H9 (cell line): ENCODE results near the gene AQP5. TPM values are rescaled to one million over a fixed set of nuclear protein-coding genes. Genes with fewer than 3 reads are reported as not detected.

Experiments
- DNase-seq: peaks from one replicate; pipeline ENCODE4 v3.0.0-alpha.2; 2017
- H2AFZ ChIP-seq: one replicate; pipeline ENCODE4 v1.6.1; 2013; ENCODE audit warnings: mild to moderate bottlenecking, low read length, control low read depth, moderate library complexity
- H2AK5ac ChIP-seq: 2 replicates; pipeline ENCODE4 v1.6.1; 2013; ENCODE audit warnings: low read length, control low read depth, mixed read lengths; ENCODE audit not compliant: insufficient read length
- H2BK120ac ChIP-seq: one replicate; pipeline ENCODE4 v1.6.1; 2013; ENCODE audit warnings: low read depth, mild to moderate bottlenecking, low read length, control low read depth, inconsistent platforms; ENCODE audit not compliant: poor library complexity, severe bottlenecking
- H2BK12ac ChIP-seq: 2 replicates; pipeline ENCODE4 v1.6.1; 2013; ENCODE audit warnings: low read length, control low read depth, mixed read lengths, low read depth; ENCODE audit not compliant: insufficient read length
- H2BK15ac ChIP-seq: 2 replicates; pipeline ENCODE4 v1.6.1; 2013; ENCODE audit warnings: low read depth, low read length, control low read depth
- H2BK20ac ChIP-seq: one replicate; pipeline ENCODE4 v1.6.1; 2013; ENCODE audit warnings: low read depth, mild to moderate bottlenecking, low read length, control low read depth, inconsistent platforms; ENCODE audit not compliant: poor library complexity, severe bottlenecking
- H2BK5ac ChIP-seq: 2 replicates; pipeline ENCODE4 v1.6.1; 2013; ENCODE audit warnings: low read length, control low read depth, mixed read lengths; ENCODE audit not compliant: insufficient read length
- H3K14ac ChIP-seq: 2 replicates; pipeline ENCODE4 v1.6.1; 2013; ENCODE audit warnings: low read length, control low read depth; ENCODE audit not compliant: insufficient read depth
- H3K18ac ChIP-seq: 2 replicates; pipeline ENCODE4 v1.6.1; 2013; ENCODE audit warnings: low read depth, mild to moderate bottlenecking, mixed read lengths, low read length, control low read depth; ENCODE audit not compliant: insufficient read length
- H3K23ac ChIP-seq: 2 replicates; pipeline ENCODE4 v1.6.1; 2013; ENCODE audit warnings: low read length, control low read depth, mixed read lengths, low read depth; ENCODE audit not compliant: insufficient read length
- H3K23me2 ChIP-seq: 2 replicates; pipeline ENCODE4 v1.6.1; 2013; ENCODE audit warnings: low read depth, mild to moderate bottlenecking, mixed read lengths, low read length, control low read depth; ENCODE audit not compliant: insufficient read length, poor library complexity, severe bottlenecking
- H3K27ac ChIP-seq: 2 replicates; pipeline ENCODE4 v1.5.1; 2013; ENCODE audit warnings: low read length, control low read depth, mixed read lengths, low read depth; ENCODE audit not compliant: insufficient read length
- H3K27me3 ChIP-seq: 2 replicates; pipeline ENCODE4 v1.6.1; 2013; ENCODE audit warnings: low read length, control low read depth, inconsistent platforms; ENCODE audit not compliant: insufficient read depth
- H3K4ac ChIP-seq: 2 replicates; pipeline ENCODE4 v1.6.1; 2013; ENCODE audit warnings: low read depth, mild to moderate bottlenecking, control low read depth, inconsistent platforms, low read length, moderate library complexity
- H3K4me1 ChIP-seq: 2 replicates; pipeline ENCODE4 v1.6.1; 2013; ENCODE audit warnings: low read length, control low read depth, inconsistent platforms; ENCODE audit not compliant: insufficient read depth
- H3K4me2 ChIP-seq: 2 replicates; pipeline ENCODE4 v1.6.1; 2013; ENCODE audit warnings: low read length, control low read depth, mixed read lengths; ENCODE audit not compliant: insufficient read length, insufficient read depth
- H3K56ac ChIP-seq: 2 replicates; pipeline ENCODE4 v1.6.1; 2013; ENCODE audit warnings: low read depth, mild to moderate bottlenecking, mixed read lengths, low read length, control low read depth; ENCODE audit not compliant: insufficient read length
- H3K79me1 ChIP-seq: 2 replicates; pipeline ENCODE4 v1.6.1; 2013; ENCODE audit warnings: low read depth, mild to moderate bottlenecking, moderate library complexity, low read length, control low read depth, inconsistent platforms; ENCODE audit not compliant: insufficient read depth, poor library complexity, severe bottlenecking
- H3K79me2 ChIP-seq: 2 replicates; pipeline ENCODE4 v1.6.1; 2013; ENCODE audit warnings: low read length, control low read depth, inconsistent platforms; ENCODE audit not compliant: insufficient read depth
- H3K9ac ChIP-seq: 2 replicates; pipeline ENCODE4 v1.6.1; 2013; ENCODE audit warnings: low read length, control low read depth, mixed read lengths; ENCODE audit not compliant: insufficient read length; ENCODE audit errors: extremely low read depth
- H3K9me3 ChIP-seq: one replicate; pipeline ENCODE4 v1.6.1; 2013; ENCODE audit warnings: low read depth, low read length, inconsistent platforms; ENCODE audit not compliant: control insufficient read depth
- H3T11ph ChIP-seq: one replicate; pipeline ENCODE4 v1.6.1; 2013; ENCODE audit warnings: mild to moderate bottlenecking, low read length, control low read depth, inconsistent platforms
- H4K20me1 ChIP-seq: one replicate; pipeline ENCODE4 v1.6.1; 2013; ENCODE audit not compliant: control insufficient read depth, insufficient read length, insufficient read depth
- H4K5ac ChIP-seq: 2 replicates; pipeline ENCODE4 v1.6.1; 2013; ENCODE audit warnings: low read depth, mild to moderate bottlenecking, mixed read lengths, low read length, control low read depth; ENCODE audit not compliant: insufficient read length
- H4K8ac ChIP-seq: replicated peaks from 2 replicates; pipeline ENCODE4 v1.6.1; 2013; ENCODE audit warnings: low read length, control low read depth, mixed read lengths, low read depth; ENCODE audit not compliant: insufficient read length
- H4K91ac ChIP-seq: 2 replicates; pipeline ENCODE4 v1.6.1; 2013; ENCODE audit warnings: low read depth, mild to moderate bottlenecking, moderate library complexity, mixed read lengths, low read length, control low read depth; ENCODE audit not compliant: insufficient read length
- H3K27ac Mint-ChIP-seq, 3 experiments: 2 replicates in 2 of 3; 3 replicates in 1 of 3; pipeline ENCODE4 v1.8.0; 2020 to 2021; ENCODE audit warnings: mixed read lengths in 3 of 3, mild to moderate bottlenecking in 1 of 3, moderate library complexity in 1 of 3
- H3K27me3 Mint-ChIP-seq: 2 replicates; pipeline ENCODE4 v1.8.0; 2021; ENCODE audit warnings: low read depth, mild to moderate bottlenecking, moderate library complexity, mixed read lengths
- H3K36me3 Mint-ChIP-seq, 3 experiments: 2 replicates in 2 of 3; 3 replicates in 1 of 3; pipeline ENCODE4 v1.8.0; 2020 to 2021; ENCODE audit warnings: low read depth in 3 of 3, mixed read lengths in 3 of 3; ENCODE audit not compliant: insufficient read depth in 1 of 3
- H3K4me1 Mint-ChIP-seq, 2 experiments: 2 replicates each; pipeline ENCODE4 v1.8.0; 2020; ENCODE audit warnings: mixed read lengths in 2 of 2
- H3K4me3 Mint-ChIP-seq, 2 experiments: 2 replicates in 1 of 2; 3 replicates in 1 of 2; pipeline ENCODE4 v1.8.0; 2020 to 2021; ENCODE audit warnings: mild to moderate bottlenecking in 2 of 2, mixed read lengths in 2 of 2, moderate library complexity in 1 of 2
- H3K9me3 Mint-ChIP-seq, 2 experiments: 2 replicates in 1 of 2; 3 replicates in 1 of 2; pipeline ENCODE4 v1.8.0; 2020; ENCODE audit warnings: mild to moderate bottlenecking in 2 of 2, mixed read lengths in 2 of 2, moderate library complexity in 1 of 2
- CTCF ChIP-seq: fragments of 200-600 bp; sonication (generic); conservative IDR thresholded peaks from 3 replicates; pipeline ENCODE4 v1.8.0; 2021; ENCODE audit warnings: antibody characterized with exemption, mild to moderate bottlenecking
- WGBS: extraction: QIAGEN DNeasy Blood & Tissue Kit; methylation state at CpG from one replicate; pipeline ENCODE4 v1.1.7; 2013; ENCODE audit warnings: missing lambda C conversion rate, low lambda C conversion rate, mixed read lengths; ENCODE audit not compliant: insufficient read length; ENCODE audit errors: extremely low coverage; 5-methylcytosine and 5-hydroxymethylcytosine counted together
- total RNA-seq: library from RNA; stranded (reverse); gene quantifications from 2 replicates; pipeline ENCODE4 v1.2.1, GENCODE V29; 2021

Gene AQP5
- total RNA-seq, 1 experiment from 2014 or later: 2.8 TPM

GRCh38 chr12:49961993-49962764 is 507 bp downstream of the AQP5 start:
- Histone ChIP-seq H2BK12ac (no peak overlapping the region), H2BK20ac (no peak overlapping the region), H3K27me3 (peaks cover 12% of the 10 kb centered on the region), H4K5ac (no peak overlapping the region), H3K4me2 (no peak overlapping the region), H3K79me2 (no peaks in the 10 kb centered on the region), H3K14ac (no peak overlapping the region), H3K56ac (no peak overlapping the region), H3K9ac (no peak overlapping the region), H3K79me1 (no peaks in the 10 kb centered on the region), H3T11ph (no peak overlapping the region), H4K20me1 (no peaks in the 10 kb centered on the region), H2BK120ac (no peak overlapping the region), H4K8ac (no peak overlapping the region), H2AFZ (no peak overlapping the region), H3K23ac (no peak overlapping the region), H3K23me2 (peaks cover 5% of the 10 kb centered on the region), H2BK5ac (no peak overlapping the region), H4K91ac (no peak overlapping the region), H3K4me1 (peaks cover 9% of the 10 kb centered on the region; the same call in 1 of the 2 replicates), H2BK15ac (no peak overlapping the region), H3K27ac (no peak overlapping the region), H2AK5ac (no peak overlapping the region), H3K4ac (no peak overlapping the region), H3K9me3 (no peaks in the 10 kb centered on the region), H3K18ac (no peak overlapping the region)
- Mint-ChIP-seq H3K36me3 (no peaks in the 10 kb centered on the region; a peak in 1 of 7 replicates), H3K27ac (no peak overlapping the region), H3K4me1 (peaks cover 37 to 39% of the 10 kb centered on the region in 2 experiments), H3K27me3 (peaks cover 86% of the 10 kb centered on the region), H3K9me3 (no peaks in the 10 kb centered on the region), H3K4me3 (peak overlapping the region; percentile 36 to 66; a peak in 3 of 5 replicates)
- TF ChIP-seq CTCF: no peak
- no CpG with 5 or more reads among the region's 37 CpGs for WGBS
- peak; percentile 66 for DNase-seq
